Measurements from ENCODE around the gene PEX5L.
"Not testable (repeated sequence)": the region's sequence is repeated elsewhere in the genome, so short reads cannot be mapped to it uniquely, and the experiment has no call there.

The PEX5L gene

GRCh38 chr3:180011927-180012326, 24.8 kb downstream of the PEX5L start:
- DNase-seq (ENCODE audit: low spot score) = no peak

GRCh38 chr3:180008318-180008717, 28.4 kb downstream of the PEX5L start:
- not testable (repeated sequence) for DNase-seq (ENCODE audit: low spot score)

GRCh38 chr3:180004542-180004941, 32.2 kb downstream of the PEX5L start:
- no peak for DNase-seq (ENCODE audit: low spot score)

- no peak for DNase-seq (ENCODE audit: low spot score)
Measured at GRCh38 chr3:180002006-180002405, 34.7 kb downstream of the PEX5L start.

- DNase-seq (ENCODE audit: low spot score) = no peak
Measured at GRCh38 chr3:180000500-180000899, 36.2 kb downstream of the PEX5L start.

GRCh38 chr3:179995406-179995805, 41.3 kb downstream of the PEX5L start:
- DNase-seq (ENCODE audit: low spot score) = no peak

GRCh38 chr3:179991883-179992282, 44.9 kb downstream of the PEX5L start:
- no peak for DNase-seq (ENCODE audit: low spot score)

GRCh38 chr3:179991104-179991503, 45.6 kb downstream of the PEX5L start:
- no peak for DNase-seq (ENCODE audit: low spot score)

- DNase-seq (ENCODE audit: low spot score) = no peak
Measured at GRCh38 chr3:179981646-179982045, 55.1 kb downstream of the PEX5L start.

GRCh38 chr3:179977356-179977755, 59.4 kb downstream of the PEX5L start:
- no peak for DNase-seq (ENCODE audit: low spot score)

GRCh38 chr3:179973931-179974361, 62.8 kb downstream of the PEX5L start:
- no peak for DNase-seq (ENCODE audit: low spot score)

- DNase-seq (ENCODE audit: low spot score) = no peak
Measured at GRCh38 chr3:179972881-179973423, 63.8 kb downstream of the PEX5L start.

- DNase-seq (ENCODE audit: low spot score) = no peak
Measured at GRCh38 chr3:179971280-179971679, 65.5 kb downstream of the PEX5L start.

GRCh38 chr3:179970746-179971145, 66.0 kb downstream of the PEX5L start:
- no peak for DNase-seq (ENCODE audit: low spot score)

GRCh38 chr3:179969525-179969924, 67.2 kb downstream of the PEX5L start:
- DNase-seq (ENCODE audit: low spot score) = peak; percentile 78

GRCh38 chr3:179967622-179968021, 69.1 kb downstream of the PEX5L start:
- DNase-seq (ENCODE audit: low spot score) = peak; percentile 56

GRCh38 chr3:179964890-179965289, 71.8 kb downstream of the PEX5L start:
- DNase-seq (ENCODE audit: low spot score) = peak; percentile 39

- no peak for DNase-seq (ENCODE audit: low spot score)
Measured at GRCh38 chr3:179962629-179963387, 73.9 kb downstream of the PEX5L start.

- no peak for DNase-seq (ENCODE audit: low spot score)
Measured at GRCh38 chr3:179961703-179962078, 75.0 kb downstream of the PEX5L start.

GRCh38 chr3:179961071-179961702, 75.5 kb downstream of the PEX5L start:
- DNase-seq (ENCODE audit: low spot score) = no peak

- no peak for DNase-seq (ENCODE audit: low spot score)
Measured at GRCh38 chr3:179958759-179959158, 78.0 kb downstream of the PEX5L start.

GRCh38 chr3:179958143-179958542, 78.6 kb downstream of the PEX5L start:
- DNase-seq (ENCODE audit: low spot score) = no peak

GRCh38 chr3:179957264-179957845, 79.4 kb downstream of the PEX5L start:
- DNase-seq (ENCODE audit: low spot score) = no peak
